AG08395 (cell line): ENCODE results near the gene NRXN3.

Source experiments
- DNase-seq: peaks from one replicate; pipeline ENCODE4 v3.0.0; 2012; ENCODE audit warnings: mixed read lengths, low spot score

The NRXN3 gene

DNA sequence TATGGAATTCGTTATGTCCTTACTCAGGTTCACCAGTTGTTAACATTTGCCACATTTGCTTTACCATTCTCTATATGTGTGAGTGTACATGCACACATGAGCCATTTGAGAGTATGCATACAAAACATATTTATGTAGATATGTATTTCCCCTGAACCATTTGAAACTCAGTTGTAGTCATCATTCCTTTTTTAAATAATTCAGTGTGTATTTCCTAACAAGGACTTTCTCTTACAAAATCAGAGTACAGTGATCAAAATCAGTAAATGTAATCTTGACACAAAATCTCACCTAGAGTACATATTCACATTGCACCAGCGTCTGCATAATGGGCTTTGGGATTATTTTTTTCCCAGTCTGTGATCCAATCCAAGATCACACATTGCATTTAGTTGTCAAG is 1656.2 kb downstream of the NRXN3 start:
- DNase-seq, result no peak

DNA sequence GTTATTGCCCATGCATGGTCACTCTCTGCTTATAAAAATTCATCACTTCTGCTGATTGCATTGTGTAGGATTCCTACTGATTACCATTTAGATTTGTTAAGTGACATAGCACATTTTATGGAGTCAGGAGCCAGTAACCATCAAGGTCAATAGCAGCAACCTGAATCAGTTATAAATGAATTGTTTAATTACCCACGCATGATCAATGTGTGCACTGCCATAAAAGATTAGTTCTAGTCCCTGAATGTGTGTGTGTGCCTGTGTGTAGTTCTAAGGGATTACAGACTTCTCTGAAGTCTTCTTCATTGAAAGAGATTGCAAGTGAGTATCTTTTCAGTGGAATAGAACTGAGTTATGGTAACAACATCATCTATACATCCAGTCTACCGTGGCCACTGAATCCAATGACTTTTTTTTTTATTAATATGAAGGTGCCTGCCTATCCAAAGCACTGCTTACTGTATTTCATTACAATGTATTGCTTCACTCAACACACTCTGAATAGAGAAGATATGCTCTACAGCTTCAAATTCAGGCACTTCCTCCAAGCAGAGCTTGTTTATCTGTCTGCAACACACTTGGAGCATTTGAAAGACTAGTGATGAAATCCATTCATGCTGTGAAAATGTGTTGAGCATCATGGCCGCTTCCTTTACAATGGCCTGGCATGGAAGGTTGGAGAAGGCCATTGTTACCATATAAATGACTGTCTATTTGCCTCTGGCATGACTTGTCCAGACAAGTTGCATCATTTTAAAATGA is 1659.4 kb downstream of the NRXN3 start:
- DNase-seq, result no peak

GRCh38 chr14:79831195-79831892 is 1661.2 kb downstream of the NRXN3 start:
- no peak for DNase-seq

DNA sequence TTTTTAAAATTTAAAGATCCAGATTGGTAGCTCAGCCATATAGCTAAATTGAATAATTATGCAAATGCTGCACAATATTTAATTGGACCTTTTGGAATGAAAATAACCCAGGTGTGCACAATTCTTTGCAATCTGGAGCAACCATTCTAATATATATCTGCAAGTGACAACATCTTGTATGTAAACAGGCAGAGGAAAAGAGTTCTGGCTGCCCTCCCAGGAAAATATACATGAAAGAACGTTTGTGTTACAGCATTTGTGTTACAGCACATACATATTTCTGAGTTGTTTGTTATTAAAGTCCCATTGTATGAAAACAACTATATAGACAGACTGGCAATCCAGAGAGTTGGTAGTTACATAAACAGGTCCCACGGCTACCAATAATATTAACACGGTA is 1663.6 kb downstream of the NRXN3 start:
- no peak for DNase-seq

- DNase-seq, result no peak
These were observed 1664.7 kb downstream of the NRXN3 start for GRCh38 chr14:79834868-79835267.

- no peak for DNase-seq
These were observed 1666.4 kb downstream of the NRXN3 start for GRCh38 chr14:79836577-79836976.

DNA sequence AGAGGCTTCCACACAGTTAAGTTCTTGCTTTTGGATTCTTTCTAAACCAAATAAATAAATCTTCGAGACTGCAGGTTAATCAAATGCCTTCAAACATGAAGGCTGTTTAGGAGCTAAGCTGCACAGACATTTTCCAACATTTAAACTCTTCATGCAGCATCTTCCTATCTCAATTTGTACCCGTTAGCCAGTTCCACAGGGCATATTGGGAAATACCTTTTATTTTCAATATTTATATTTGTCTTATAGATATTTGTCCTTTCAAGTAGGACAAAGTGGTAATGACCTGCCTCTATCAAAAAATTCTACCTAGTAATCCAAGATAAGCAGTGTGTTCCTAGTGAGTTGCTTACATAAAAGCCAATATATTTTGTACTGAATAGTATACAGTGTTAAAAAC is 1667.5 kb downstream of the NRXN3 start:
- no peak for DNase-seq

GRCh38 chr14:79840103-79840502 is 1669.9 kb downstream of the NRXN3 start:
- no peak for DNase-seq

DNA sequence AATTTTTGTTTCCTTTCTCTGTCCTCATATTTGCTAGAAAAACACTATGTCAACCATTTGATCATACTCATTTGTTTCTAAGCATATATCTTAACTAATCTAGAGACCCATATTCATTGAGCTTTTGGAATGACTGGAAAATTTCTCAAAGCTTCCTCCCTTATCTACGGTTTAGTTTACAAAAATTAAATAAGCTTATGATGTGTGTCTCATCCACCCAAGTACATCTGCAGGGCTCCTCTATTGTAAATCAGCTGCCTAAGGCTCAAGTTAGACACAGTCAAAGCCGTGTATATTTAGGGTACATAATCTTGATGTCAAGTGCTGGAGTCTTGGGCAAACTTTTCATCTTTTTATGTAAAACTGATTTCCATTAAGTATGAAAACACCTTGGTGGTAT is 1670.7 kb downstream of the NRXN3 start:
- DNase-seq, result no peak

DNA sequence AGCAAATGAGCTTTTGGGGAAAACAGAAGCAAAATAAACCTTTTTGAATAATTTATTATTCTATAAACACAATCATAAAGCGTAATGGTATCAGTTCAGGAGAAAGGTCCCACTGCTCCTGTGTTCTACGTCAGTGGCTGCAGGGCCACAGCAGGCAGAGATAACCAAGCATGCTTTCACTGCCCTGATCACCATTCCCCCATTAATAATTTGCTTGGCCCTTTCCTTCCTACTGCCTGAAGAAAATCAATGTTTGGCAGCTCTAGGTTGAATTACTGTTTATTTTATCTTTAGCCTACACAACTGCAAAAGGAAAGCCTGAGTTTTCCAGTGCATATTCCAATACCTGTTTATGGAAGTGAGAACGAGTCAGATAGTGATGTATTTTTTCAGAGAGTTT is 1671.3 kb downstream of the NRXN3 start:
- no peak for DNase-seq

GRCh38 chr14:79842270-79842669 is 1672.1 kb downstream of the NRXN3 start:
- no peak for DNase-seq

- DNase-seq, result no peak
These were observed 1683.0 kb downstream of the NRXN3 start for GRCh38 chr14:79852950-79853744.

GRCh38 chr14:79855789-79856188 is 1685.6 kb downstream of the NRXN3 start:
- DNase-seq, result no peak

GRCh38 chr14:79856381-79856780 is 1686.2 kb downstream of the NRXN3 start:
- no peak for DNase-seq

- DNase-seq, result no peak
These were observed 1690.9 kb downstream of the NRXN3 start for GRCh38 chr14:79861111-79861510.

- no peak for DNase-seq
These were observed 1691.9 kb downstream of the NRXN3 start for GRCh38 chr14:79862045-79862444.

- no peak for DNase-seq
These were observed 1701.0 kb downstream of the NRXN3 start for GRCh38 chr14:79871136-79871535.

GRCh38 chr14:79878229-79878628 is 1708.1 kb downstream of the NRXN3 start:
- DNase-seq, result no peak

GRCh38 chr14:79878785-79879184 is 1708.6 kb downstream of the NRXN3 start:
- DNase-seq, result no peak

GRCh38 chr14:79881299-79881698 is 1711.1 kb downstream of the NRXN3 start:
- DNase-seq, result no peak

DNA sequence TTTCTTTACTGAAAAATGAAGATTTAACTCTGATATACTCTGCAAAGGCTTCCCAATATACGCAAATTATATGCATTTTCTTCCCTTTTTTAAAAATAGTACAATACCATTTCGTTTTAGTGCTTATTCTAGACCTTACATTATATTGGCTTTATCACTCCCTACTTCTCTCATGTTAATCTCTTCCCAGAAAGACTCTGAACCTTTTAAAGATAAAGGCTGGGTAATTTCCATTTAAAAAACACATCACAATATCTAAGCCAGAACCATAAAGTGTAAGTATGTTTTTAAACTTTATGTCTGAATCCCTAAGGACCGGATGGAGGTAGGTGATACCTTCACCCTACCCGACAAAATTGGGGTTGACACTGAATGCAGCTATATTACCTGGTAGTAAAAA is 1720.4 kb downstream of the NRXN3 start:
- no peak for DNase-seq

DNA sequence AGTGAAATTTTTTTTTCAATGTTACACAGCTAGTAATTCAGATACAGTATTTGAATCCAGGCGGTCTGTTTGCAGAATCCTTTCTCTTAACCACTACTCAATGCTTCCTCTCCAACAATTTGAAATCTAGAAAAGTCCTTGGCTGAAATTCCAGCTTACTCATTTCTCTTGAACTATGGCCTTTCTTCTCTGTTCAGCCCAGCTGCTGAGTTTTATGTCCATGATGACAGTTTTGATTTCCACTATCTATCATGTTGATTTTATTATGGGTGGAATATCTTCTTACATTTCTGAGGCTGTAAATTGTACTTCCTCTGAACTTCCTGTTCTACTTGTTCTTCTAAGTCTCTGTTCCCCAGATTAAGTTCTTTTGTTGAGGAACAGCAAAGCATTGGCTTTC is 1725.8 kb downstream of the NRXN3 start:
- DNase-seq, result no peak

- no peak for DNase-seq
These were observed 1729.4 kb downstream of the NRXN3 start for GRCh38 chr14:79899610-79900009.
